ENCODE data around the gene SCYL2. TPM values are rescaled to one million over a fixed set of nuclear protein-coding genes. Genes with fewer than 3 reads are reported as not detected.
A peak's percentile ranks its signal among the peaks of the same experiment; 100 is the strongest.
"Not testable (repeated sequence)": the region's sequence is repeated elsewhere in the genome, so short reads cannot be mapped to it uniquely, and the experiment has no call there.

Gene SCYL2
- total RNA-seq, 1 donor, result 76.0 TPM

GRCh38 chr12:100295764-100296555 is 29.0 kb downstream of the SCYL2 start:
- DNase-seq (ENCODE audit: low read depth), result peak; percentile 2
- H3K4me3 ChIP-seq (ENCODE audit: low read depth, low read length), result no peak overlapping the region
- no peak for TF ChIP-seq CTCF (IDR thresholded peaks at IDR 0.05; ENCODE audit: insufficient read depth, low read depth, low read length)

- no peak overlapping the region for H3K4me3 ChIP-seq (ENCODE audit: low read depth, low read length)
- no peak for TF ChIP-seq CTCF (IDR thresholded peaks at IDR 0.05; ENCODE audit: insufficient read depth, low read depth, low read length)
- no peak for DNase-seq (ENCODE audit: low read depth)
Measured at GRCh38 chr12:100302081-100302480, 35.1 kb downstream of the SCYL2 start.

GRCh38 chr12:100303831-100304230 is 36.9 kb downstream of the SCYL2 start:
- TF ChIP-seq CTCF (IDR thresholded peaks at IDR 0.05; ENCODE audit: insufficient read depth, low read depth, low read length), result no peak
- no peak overlapping the region for H3K4me3 ChIP-seq (ENCODE audit: low read depth, low read length)
- DNase-seq (ENCODE audit: low read depth), result no peak

- H3K4me3 ChIP-seq (ENCODE audit: low read depth, low read length); DNase-seq (ENCODE audit: low read depth): not testable (repeated sequence)
Measured at GRCh38 chr12:100304334-100304733, 37.4 kb downstream of the SCYL2 start.

- H3K4me3 ChIP-seq (ENCODE audit: low read depth, low read length); DNase-seq (ENCODE audit: low read depth): not testable (repeated sequence)
Measured at GRCh38 chr12:100308138-100308537, 41.2 kb downstream of the SCYL2 start.

GRCh38 chr12:100311317-100311716 is 44.3 kb downstream of the SCYL2 start:
- no peak for TF ChIP-seq CTCF (IDR thresholded peaks at IDR 0.05; ENCODE audit: insufficient read depth, low read depth, low read length)
- H3K4me3 ChIP-seq (ENCODE audit: low read depth, low read length), result no peak overlapping the region
- DNase-seq (ENCODE audit: low read depth), result no peak

- DNase-seq (ENCODE audit: low read depth), result no peak
- TF ChIP-seq CTCF (IDR thresholded peaks at IDR 0.05; ENCODE audit: insufficient read depth, low read depth, low read length), result no peak
- H3K4me3 ChIP-seq (ENCODE audit: low read depth, low read length), result no peak overlapping the region
Measured at GRCh38 chr12:100317371-100317770, 50.4 kb downstream of the SCYL2 start.

- DNase-seq (ENCODE audit: low read depth), result no peak
- no peak for TF ChIP-seq CTCF (IDR thresholded peaks at IDR 0.05; ENCODE audit: insufficient read depth, low read depth, low read length)
- H3K4me3 ChIP-seq (ENCODE audit: low read depth, low read length), result no peak overlapping the region
Measured at GRCh38 chr12:100324498-100324897, 57.5 kb downstream of the SCYL2 start.
